ENCODE data around the gene EPHB1. TPM values are rescaled to one million over a fixed set of nuclear protein-coding genes. Genes with fewer than 3 reads are reported as not detected.

Gene EPHB1
- total RNA-seq, 1 donor from 2014 or later: 3.8 TPM

- CTCF ChIA-PET: no interaction called here
- no peaks in the 10 kb centered on the region for H3K4me1 Mint-ChIP-seq
- no peak overlapping the region for H3K27ac Mint-ChIP-seq
- no peak for ATAC-seq (ENCODE audit: low read depth)
- no peaks in the 10 kb centered on the region for H3K9me3 Mint-ChIP-seq
- POLR2A ChIA-PET: no interaction called here
- no peak for TF ChIP-seq CTCF (IDR thresholded peaks at IDR 0.05)
- no peaks in the 10 kb centered on the region for H3K36me3 Mint-ChIP-seq (ENCODE audit: low read depth)
- H3K27me3 Mint-ChIP-seq: no peaks in the 10 kb centered on the region
- no peak for DNase-seq
- H3K4me3 Mint-ChIP-seq: no peak overlapping the region
- intact Hi-C loops (cut with micrococcal nuclease): no loop called here
These were observed 109.2 kb downstream of the EPHB1 start for GRCh38 chr3:134904241-134904771.

- TF ChIP-seq CTCF (IDR thresholded peaks at IDR 0.05): no peak
- ATAC-seq (ENCODE audit: low read depth) (no peak), DNase-seq (no peak)
- Mint-ChIP-seq H3K36me3 (ENCODE audit: low read depth) (no peaks in the 10 kb centered on the region), H3K4me1 (no peaks in the 10 kb centered on the region), H3K4me3 (no peak overlapping the region), H3K27me3 (no peaks in the 10 kb centered on the region), H3K9me3 (no peaks in the 10 kb centered on the region), H3K27ac (no peak overlapping the region)
- intact Hi-C loops (cut with micrococcal nuclease): no loop called here
- POLR2A ChIA-PET: no interaction called here
- CTCF ChIA-PET: no interaction called here
These were observed 110.0 kb downstream of the EPHB1 start for GRCh38 chr3:134904776-134905646.

- intact Hi-C loops (cut with micrococcal nuclease): no loop called here
- ATAC-seq (ENCODE audit: low read depth) (no peak), DNase-seq (no peak)
- Mint-ChIP-seq H3K9me3 (no peaks in the 10 kb centered on the region), H3K4me1 (no peaks in the 10 kb centered on the region), H3K27ac (no peak overlapping the region), H3K4me3 (no peak overlapping the region), H3K27me3 (no peaks in the 10 kb centered on the region), H3K36me3 (ENCODE audit: low read depth) (no peaks in the 10 kb centered on the region)
- POLR2A ChIA-PET: no interaction called here
- no peak for TF ChIP-seq CTCF (IDR thresholded peaks at IDR 0.05)
- CTCF ChIA-PET: no interaction called here
These were observed 110.5 kb downstream of the EPHB1 start for GRCh38 chr3:134905647-134905935.

DNA sequence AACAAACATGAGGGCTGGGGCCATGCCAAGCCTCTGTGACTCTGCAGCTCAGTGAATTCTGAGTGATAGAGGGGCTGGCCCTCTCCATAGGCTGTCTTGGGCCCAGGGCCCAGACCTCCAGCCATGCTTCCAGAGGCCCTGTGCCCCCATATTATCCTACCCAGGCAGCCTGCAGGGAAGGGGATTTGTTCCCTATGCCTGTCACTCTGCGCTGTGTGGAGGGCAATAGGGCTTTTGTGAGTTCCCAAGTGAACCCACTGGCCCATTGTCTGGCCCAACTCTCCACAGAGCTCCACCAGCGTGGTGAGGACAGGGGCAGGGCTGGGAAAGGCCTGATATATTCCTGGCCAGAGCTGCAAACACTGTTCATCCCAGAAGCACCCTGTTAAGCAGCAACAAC is 113.2 kb downstream of the EPHB1 start:
- POLR2A ChIA-PET: no interaction called here
- no peaks in the 10 kb centered on the region for H3K9me3 Mint-ChIP-seq

DNA sequence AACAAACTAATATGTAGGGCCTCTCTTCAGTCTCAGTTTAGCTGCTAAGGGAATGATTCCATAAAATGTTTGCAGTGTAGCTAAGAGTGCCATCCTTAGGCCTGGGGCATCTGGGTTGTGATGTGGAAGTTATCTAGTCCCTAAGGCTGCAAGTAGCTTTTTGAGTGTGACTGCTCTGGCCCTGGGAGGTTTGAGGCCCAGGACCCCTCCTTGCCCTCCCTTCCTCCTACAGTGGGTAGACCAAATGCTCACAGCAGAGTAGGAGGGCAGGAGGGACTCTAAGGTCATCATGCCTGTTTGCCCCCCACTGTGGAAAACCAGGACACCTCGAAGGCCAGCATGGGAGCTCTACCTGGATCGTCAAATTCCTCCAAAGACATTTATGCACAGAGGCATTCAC is 115.0 kb downstream of the EPHB1 start:
- DNase-seq: no peak
- Mint-ChIP-seq H3K36me3 (ENCODE audit: low read depth) (no peaks in the 10 kb centered on the region), H3K27me3 (no peaks in the 10 kb centered on the region), H3K4me3 (no peak overlapping the region), H3K4me1 (no peaks in the 10 kb centered on the region), H3K27ac (no peak overlapping the region), H3K9me3 (no peaks in the 10 kb centered on the region)
- ChIA-PET POLR2A (no interaction called here), CTCF (no interaction called here)
- TF ChIP-seq CTCF (IDR thresholded peaks at IDR 0.05): no peak
- ATAC-seq (ENCODE audit: low read depth): no peak
- intact Hi-C loops (cut with micrococcal nuclease): no loop called here

More for the DNA sequence above, 113.2 kb downstream of the EPHB1 start:
- no peak for TF ChIP-seq CTCF (IDR thresholded peaks at IDR 0.05)
- H3K4me3 Mint-ChIP-seq: no peak overlapping the region
- no peak for ATAC-seq (ENCODE audit: low read depth)
- CTCF ChIA-PET: no interaction called here
- no peaks in the 10 kb centered on the region for H3K27me3 Mint-ChIP-seq
- intact Hi-C loops (cut with micrococcal nuclease): no loop called here
- no peaks in the 10 kb centered on the region for H3K36me3 Mint-ChIP-seq (ENCODE audit: low read depth)
- H3K4me1 Mint-ChIP-seq: no peaks in the 10 kb centered on the region
- H3K27ac Mint-ChIP-seq: no peak overlapping the region
- DNase-seq: no peak
